AG10803 (cell line): ENCODE measurements around the gene ELANE.

Experiments
- DNase-seq: peaks from one replicate; pipeline ENCODE4 v3.0.0; 2010; ENCODE audit warnings: low read depth
- H3K4me3 ChIP-seq: 2 replicates; pipeline ENCODE4 v1.5.1; 2011; ENCODE audit warnings: mild to moderate bottlenecking, low read length, control low read depth
- TF ChIP-seq, protein P1 (sequence below): conservative IDR thresholded peaks from 2 replicates; pipeline ENCODE4 v1.5.1; 2011; ENCODE audit warnings: mild to moderate bottlenecking, low read length, control low read depth, inconsistent platforms

The ELANE gene

DNA sequence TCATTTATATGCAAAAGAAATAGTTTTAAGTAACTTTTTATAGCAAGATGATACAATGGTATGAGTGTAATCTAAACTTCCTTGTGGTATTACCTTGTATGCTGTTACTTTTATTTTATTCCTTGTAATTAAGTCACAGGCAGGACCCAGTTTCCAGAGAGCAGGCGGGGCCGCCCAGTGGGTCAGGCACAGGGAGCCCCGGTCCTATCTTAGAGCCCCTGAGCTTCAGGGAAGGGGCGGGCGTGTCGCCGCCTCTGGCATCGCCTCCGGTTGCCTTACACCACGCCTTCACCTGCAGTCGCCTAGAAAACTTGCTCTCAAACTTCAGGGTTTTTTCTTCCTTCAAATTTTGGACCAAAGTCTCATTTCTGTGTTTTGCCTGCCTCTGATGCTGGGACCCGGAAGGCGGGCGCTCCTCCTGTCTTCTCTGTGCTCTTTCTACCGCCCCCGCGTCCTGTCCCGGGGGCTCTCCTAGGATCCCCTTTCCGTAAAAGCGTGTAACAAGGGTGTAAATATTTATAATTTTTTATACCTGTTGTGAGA, 40.5 kb upstream of the ELANE start:
- H3K4me3 ChIP-seq: no peak overlapping the region
- TF ChIP-seq, protein P1, sequence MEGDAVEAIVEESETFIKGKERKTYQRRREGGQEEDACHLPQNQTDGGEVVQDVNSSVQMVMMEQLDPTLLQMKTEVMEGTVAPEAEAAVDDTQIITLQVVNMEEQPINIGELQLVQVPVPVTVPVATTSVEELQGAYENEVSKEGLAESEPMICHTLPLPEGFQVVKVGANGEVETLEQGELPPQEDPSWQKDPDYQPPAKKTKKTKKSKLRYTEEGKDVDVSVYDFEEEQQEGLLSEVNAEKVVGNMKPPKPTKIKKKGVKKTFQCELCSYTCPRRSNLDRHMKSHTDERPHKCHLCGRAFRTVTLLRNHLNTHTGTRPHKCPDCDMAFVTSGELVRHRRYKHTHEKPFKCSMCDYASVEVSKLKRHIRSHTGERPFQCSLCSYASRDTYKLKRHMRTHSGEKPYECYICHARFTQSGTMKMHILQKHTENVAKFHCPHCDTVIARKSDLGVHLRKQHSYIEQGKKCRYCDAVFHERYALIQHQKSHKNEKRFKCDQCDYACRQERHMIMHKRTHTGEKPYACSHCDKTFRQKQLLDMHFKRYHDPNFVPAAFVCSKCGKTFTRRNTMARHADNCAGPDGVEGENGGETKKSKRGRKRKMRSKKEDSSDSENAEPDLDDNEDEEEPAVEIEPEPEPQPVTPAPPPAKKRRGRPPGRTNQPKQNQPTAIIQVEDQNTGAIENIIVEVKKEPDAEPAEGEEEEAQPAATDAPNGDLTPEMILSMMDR: no peak
- no peak for DNase-seq

DNA sequence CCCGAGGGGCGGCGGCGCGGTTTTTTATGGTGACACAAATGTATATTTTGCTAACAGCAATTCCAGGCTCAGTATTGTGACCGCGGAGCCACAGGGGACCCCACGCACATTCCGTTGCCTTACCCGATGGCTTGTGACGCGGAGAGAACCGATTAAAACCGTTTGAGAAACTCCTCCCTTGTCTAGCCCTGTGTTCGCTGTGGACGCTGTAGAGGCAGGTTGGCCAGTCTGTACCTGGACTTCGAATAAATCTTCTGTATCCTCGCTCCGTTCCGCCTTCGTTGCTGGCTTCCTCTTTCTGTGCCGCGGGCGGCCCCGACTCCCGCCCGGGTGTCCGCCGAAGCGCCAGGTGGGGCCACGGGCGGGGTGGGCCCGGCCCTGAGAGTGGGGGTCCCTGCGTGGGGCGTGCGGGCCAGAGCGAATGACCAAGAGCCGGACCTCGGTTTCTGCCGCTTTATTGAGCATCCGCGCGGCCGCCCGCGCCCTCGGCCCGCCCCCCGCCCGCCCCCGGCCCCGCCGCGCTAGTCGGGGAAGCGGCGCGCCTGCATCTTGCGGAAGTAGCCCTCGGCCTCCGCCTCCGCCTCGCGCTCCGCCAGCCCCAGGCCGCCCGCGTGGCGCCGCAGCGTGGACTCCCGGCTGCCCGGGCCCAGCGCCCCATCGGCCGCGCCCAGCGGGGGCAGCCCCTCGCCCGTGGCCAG, 39.9 kb upstream of the ELANE start:
- DNase-seq: no peak
- no peak overlapping the region for H3K4me3 ChIP-seq
- TF ChIP-seq, protein P1: no peak

DNA sequence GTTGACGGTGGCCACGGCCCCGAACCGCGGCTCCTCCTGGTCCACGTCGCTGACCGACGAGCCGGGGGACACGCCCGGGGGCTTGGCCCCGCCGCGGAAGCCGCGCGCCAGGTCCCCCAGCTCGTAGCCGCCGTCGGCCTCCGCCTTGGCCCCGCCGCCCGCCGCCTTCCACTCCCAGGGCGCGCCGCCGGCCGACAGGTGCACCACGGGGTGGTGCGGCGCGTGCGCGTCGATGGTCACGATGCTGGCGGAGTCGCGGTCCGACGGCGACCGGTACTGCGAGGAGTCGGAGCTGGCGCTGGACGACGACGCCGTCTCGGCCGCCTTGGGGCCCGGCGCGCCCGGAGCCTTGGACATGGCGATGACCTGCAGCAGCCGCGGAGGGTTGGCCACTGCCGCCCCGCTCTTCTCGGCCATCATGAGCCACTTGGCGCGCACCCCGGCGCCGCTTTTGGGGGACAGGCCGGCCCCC, 39.3 kb upstream of the ELANE start:
- DNase-seq: no peak
- H3K4me3 ChIP-seq: no peak overlapping the region
- TF ChIP-seq, protein P1: no peak

DNA sequence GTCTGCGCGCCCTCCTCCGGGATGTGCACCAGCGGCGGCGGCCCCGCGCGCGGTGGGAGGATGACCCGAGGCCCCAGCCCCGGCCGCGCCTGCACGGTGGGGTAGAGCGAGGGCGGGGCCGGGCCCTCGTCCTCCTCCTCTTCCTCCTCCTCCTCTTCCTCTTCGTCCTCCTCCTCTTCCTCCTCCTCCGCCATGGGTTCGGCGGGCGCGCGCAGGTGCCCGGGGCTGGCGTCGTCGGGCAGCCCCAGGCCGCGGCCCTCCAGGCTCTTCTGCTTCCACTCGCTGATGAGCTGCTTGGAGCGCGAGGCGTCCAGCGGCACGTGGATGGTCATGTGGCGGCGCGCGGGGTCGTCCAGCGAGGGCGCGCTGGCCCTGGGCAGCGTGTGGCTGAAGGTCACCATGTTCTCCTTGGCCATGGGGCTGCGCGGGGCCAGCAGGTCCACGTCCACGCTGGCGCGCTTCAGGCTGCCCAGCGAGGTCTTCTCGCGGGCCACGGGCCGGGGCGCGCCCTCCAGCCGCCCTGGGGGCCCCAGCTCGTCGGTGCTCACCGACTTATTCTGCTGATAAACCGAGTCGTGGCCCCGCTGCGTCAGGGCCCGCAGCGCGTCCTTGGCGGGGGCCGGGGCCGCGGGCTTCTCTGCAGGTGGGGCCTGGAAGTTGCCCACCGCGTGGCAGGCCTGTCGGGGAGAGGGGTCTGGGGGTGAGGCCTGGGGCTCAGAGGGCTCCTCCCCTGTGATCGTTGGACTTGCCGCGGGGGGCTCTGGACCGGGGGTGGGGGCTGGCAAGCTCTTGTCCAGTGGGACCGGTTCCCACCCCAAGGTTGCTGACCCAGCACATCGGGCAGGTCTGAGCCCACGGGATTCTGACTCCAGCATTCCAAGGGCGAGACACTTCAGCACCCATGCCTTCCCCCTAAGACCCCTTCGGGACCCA, 38.6 kb upstream of the ELANE start:
- TF ChIP-seq, protein P1: no peak
- H3K4me3 ChIP-seq: no peak overlapping the region
- no peak for DNase-seq

DNA sequence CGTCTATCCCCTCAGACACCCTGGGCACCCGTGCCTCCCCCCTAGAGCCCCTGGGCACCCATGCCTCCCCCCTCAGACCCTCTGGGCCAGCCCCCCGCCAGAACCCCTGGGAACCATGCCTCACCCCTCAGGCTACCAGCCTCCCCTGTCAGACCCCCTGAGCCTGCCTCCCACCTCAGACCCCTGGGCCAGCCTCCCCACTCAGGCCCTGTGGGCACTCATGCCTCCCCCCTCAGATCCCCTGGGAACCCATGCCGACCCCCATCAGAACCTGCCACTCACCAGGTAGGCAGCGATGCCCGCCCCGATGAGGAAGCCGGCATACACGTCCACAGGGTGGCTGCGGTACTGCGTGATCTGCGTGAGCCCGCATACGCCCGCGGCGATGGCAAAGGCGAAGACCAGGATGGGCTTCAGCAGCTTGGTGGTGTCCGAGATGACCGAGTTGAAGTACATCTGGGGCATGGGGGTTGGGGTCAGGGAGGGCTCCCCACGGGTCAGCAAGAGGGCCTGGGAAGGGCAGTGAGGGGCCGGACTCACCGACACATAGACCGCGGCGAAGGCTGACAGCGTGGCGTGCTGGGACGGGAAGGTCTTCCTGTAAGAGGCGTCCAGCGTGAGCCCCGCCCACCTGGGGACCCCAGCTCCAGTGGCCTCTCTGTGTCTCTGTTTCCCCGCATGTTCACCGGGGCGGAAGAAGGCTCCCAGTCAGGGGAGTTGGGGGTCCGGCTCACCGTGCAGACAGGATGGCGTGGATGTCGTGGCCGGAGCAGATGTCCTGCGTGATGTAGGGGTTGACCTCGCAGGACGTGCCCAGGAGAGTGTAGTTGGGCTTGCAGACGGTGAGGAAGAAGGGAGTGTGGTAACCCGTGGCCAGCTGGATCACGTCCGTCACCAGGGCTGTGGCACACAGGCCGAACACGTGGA, 37.7 kb upstream of the ELANE start:
- TF ChIP-seq, protein P1: no peak
- H3K4me3 ChIP-seq: no peak overlapping the region
- no peak for DNase-seq

DNA sequence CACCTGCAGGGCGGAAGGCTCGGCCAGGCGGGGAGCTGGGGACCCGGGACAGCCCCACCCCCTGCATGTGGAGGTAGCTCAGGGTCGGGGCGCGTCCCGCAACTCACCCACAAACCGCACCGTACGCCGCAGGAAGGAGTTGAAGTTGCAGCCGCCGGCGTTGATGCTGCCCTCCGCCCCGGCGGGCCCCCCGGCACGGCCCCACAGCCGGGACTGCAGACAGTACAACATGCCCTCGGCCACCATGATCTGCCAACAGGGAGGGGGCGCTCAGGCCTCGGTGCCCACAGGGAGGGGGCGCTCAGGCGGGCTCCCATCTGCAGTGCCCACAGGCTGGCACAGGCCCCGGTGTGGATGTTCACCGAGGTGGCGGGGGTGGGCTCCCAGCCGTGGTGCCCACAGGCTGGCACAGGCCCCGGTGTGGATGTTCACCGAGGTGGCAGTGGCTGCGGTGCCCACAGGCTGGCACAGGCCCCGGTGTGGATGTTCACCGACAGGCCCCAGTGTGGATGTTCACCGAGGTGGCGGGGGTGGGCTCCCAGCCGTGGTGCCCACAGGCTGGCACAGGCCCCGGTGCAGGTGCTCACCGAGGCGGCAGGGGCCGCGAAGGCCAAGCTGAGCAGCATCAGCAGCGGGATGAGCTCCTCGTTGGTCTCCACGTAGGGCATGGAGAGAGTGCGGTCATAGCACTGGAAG, 36.9 kb upstream of the ELANE start:
- TF ChIP-seq, protein P1: no peak
- DNase-seq: no peak
- H3K4me3 ChIP-seq: no peak overlapping the region
